Thymus (tissue), 11 donors: Measurements from ENCODE around the gene UQCC2. TPM values are rescaled to one million over a fixed set of nuclear protein-coding genes. Genes with fewer than 3 reads are reported as not detected.

Experiments used
- DNase-seq, 9 donors: peaks; one replicate each; pipeline ENCODE4 v3.0.0-alpha.2; 2013; ENCODE audit warnings: low spot score in 9 of 9, low read depth in 6 of 9, missing footprints in 1 of 9
- H3K27ac ChIP-seq, 2 donors: one replicate each; pipeline ENCODE4 v1.5.1; 2013; ENCODE audit warnings: control low read depth in 1 of 2, low read depth in 1 of 2, low read length in 1 of 2, mild to moderate bottlenecking in 1 of 2, moderate library complexity in 1 of 2
- H3K27me3 ChIP-seq, 2 donors: one replicate each; pipeline ENCODE4 v1.5.1; 2013; ENCODE audit warnings: low read length in 1 of 2; ENCODE audit not compliant: control insufficient read depth in 2 of 2, insufficient read depth in 1 of 2
- H3K36me3 ChIP-seq, 2 donors: one replicate each; pipeline ENCODE4 v1.5.1; 2013; ENCODE audit warnings: low read length in 1 of 2, mild to moderate bottlenecking in 1 of 2, moderate library complexity in 1 of 2; ENCODE audit not compliant: control insufficient read depth in 2 of 2, insufficient read depth in 2 of 2
- H3K4me1 ChIP-seq, 2 donors: one replicate each; pipeline ENCODE4 v1.5.1; 2013; ENCODE audit warnings: low read length in 2 of 2; ENCODE audit not compliant: control insufficient read depth in 2 of 2, insufficient read depth in 2 of 2
- H3K4me3 ChIP-seq, 2 donors: one replicate each; pipeline ENCODE4 v1.5.1; 2013; ENCODE audit warnings: low read length in 2 of 2, control low read depth in 1 of 2, mild to moderate bottlenecking in 1 of 2
- H3K9me3 ChIP-seq, 2 donors: one replicate each; pipeline ENCODE4 v1.5.1; 2013; ENCODE audit warnings: low read length in 1 of 2, mild to moderate bottlenecking in 1 of 2; ENCODE audit not compliant: control insufficient read depth in 2 of 2, insufficient read depth in 1 of 2
- WGBS: extraction: QIAGEN DNeasy Blood & Tissue Kit; methylation state at CpG from one replicate; pipeline ENCODE4 v1.1.7; 2013; 5-methylcytosine and 5-hydroxymethylcytosine counted together
- polyA plus RNA-seq: library from polyadenylated mRNA; stranded (reverse); fragments of 200-250 nt; gene quantifications from one replicate; pipeline ENCODE4 v1.2.3, GENCODE V29; 2013
- total RNA-seq: library from RNA; stranded (reverse); fragments of 120-200 nt; gene quantifications from one replicate; pipeline ENCODE4 v1.2.4, GENCODE V29; 2013
- donor health status: healthy.

UQCC2 gene
- total and polyA plus RNA-seq, 2 donors: 67.3 to 88.4 TPM

DNA sequence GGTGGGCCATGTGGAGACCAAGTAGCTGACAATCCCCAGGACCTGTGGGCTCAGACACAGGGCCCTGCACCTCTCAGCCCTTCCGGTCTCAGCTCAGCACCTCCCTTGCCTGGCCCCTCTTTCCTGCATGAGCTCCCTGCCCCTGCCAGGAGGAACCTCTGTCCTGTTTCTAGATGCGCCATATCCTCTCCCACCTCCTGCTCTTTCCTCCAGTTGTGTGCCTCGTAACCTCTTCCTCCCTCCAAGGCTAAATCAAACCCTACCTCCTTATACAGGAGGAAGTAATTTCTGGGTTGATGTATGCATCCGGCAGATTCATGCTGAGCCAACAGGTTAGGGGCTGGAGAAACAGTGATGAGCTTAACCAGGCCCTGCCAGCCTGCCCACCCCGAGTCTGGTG is 59.5 kb downstream of the UQCC2 start:
- H3K27me3 ChIP-seq: no peaks in the 10 kb centered on the region
- peaks cover 22 to 25% of the 10 kb centered on the region in 2 donors for H3K36me3 ChIP-seq
- H3K4me3 ChIP-seq: no peak overlapping the region
- no peaks in the 10 kb centered on the region for H3K4me1 ChIP-seq
- WGBS: 79% methylated on average over 5 of the region's 5 CpGs
- H3K9me3 ChIP-seq: no peaks in the 10 kb centered on the region
- DNase-seq: no peak
- H3K27ac ChIP-seq: no peak overlapping the region

DNA sequence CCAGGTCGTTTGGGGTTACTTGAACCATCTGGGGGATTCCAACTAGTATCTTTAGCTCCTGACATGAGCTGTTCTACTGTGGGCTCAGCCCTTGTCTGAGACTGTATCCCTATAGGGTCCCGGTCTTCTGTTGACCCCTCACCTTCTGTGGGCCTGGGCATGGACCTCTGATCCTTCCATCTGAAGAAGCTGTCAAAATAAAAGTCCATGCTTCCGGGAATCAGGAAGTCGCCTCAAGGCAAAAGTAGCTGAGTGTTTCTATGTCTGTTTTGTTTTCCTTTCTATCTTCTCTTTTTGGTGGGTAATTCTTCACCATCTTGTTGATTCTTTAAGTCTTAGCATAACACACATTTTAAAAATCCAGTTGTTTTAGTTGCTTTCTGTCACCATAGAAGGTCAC is 60.1 kb downstream of the UQCC2 start:
- 94% methylated on average over 4 of the region's 4 CpGs for WGBS
- Histone ChIP-seq H3K4me3 (no peak overlapping the region), H3K36me3 (peaks cover 22 to 26% of the 10 kb centered on the region in 2 donors), H3K4me1 (no peaks in the 10 kb centered on the region), H3K9me3 (no peaks in the 10 kb centered on the region), H3K27me3 (no peaks in the 10 kb centered on the region), H3K27ac (no peak overlapping the region)
- no peak for DNase-seq

Other genes with a start within 250 kb of the UQCC2 start
- gene BAK1, start 131.4 kb downstream of the UQCC2 start, total RNA-seq: 12.8 TPM
- gene BAK1, start 131.4 kb downstream of the UQCC2 start, polyA plus RNA-seq: 25.6 TPM
- gene ITPR3, start 90.4 kb downstream of the UQCC2 start, total RNA-seq: 4.7 TPM
- gene ITPR3, start 90.4 kb downstream of the UQCC2 start, polyA plus RNA-seq: 19.5 TPM
- gene IP6K3, start 35.2 kb upstream of the UQCC2 start, total RNA-seq: 0.28 TPM
- gene IP6K3, start 35.2 kb upstream of the UQCC2 start, polyA plus RNA-seq: 6.6 TPM
- gene LEMD2, start 77.4 kb upstream of the UQCC2 start, total RNA-seq: 39.6 TPM
- 67.5 TPM for gene LEMD2, start 77.4 kb upstream of the UQCC2 start, polyA plus RNA-seq
- 0.61 TPM for gene MLN, start 92.3 kb upstream of the UQCC2 start, total RNA-seq
- 8.7 TPM for gene MLN, start 92.3 kb upstream of the UQCC2 start, polyA plus RNA-seq